Right lobe of liver (tissue), 4 donors: ENCODE results near the gene FAM236A.
"Not testable (repeated sequence)": the region's sequence is repeated elsewhere in the genome, so short reads cannot be mapped to it uniquely, and the experiment has no call there.

Experiments used
- POLR2A ChIP-seq: fragments of 450-650 bp; IDR thresholded peaks from one replicate; pipeline ENCODE4 v1.6.1; 2017; ENCODE audit warnings: antibody characterized with exemption, mild to moderate bottlenecking
- TF ChIP-seq, protein P1 (sequence below), 4 donors: fragments of 200-600 bp in 3 of 4; fragments of 450-650 bp in 1 of 4; IDR thresholded peaks; one replicate each; pipeline versions ENCODE4 v1.5.1 to v1.8.0; 2016 to 2022; ENCODE audit warnings: antibody characterized with exemption in 4 of 4, mild to moderate bottlenecking in 2 of 4
- donor health status: DM: no; HTN: no; CAD: no.
- donor health status: DM: no; HTN: no; CAD: no.
- donor health status: DM: no; HTN: yes; CAD: no.

DNA sequence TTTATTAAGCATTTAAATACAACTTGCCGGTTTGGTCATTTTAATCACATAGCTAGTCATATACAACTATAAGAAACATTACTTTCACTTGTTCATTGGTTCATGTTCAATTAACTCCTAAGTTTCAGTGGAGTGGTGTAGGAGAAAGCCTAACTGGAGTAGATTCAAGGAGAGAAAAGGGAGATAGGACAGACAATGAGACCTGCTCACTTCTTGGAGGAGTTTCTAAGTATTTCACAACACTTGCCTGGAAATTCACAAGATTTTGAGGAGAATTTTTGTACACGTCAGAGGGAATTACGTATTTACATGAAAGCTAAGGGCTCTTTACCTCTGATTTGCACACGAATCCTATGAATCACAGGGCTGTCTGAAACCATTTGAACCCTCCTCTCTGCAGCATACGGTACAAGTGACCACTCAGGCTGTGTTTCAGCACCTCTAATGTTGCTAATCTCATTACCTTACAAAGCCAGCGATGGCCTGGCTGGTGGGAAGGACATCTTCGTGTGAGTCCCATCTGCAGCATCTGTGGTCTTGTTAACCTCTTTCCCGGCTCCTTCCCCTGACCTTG is 1.0 kb upstream of the FAM236A start:
- TF ChIP-seq, protein P1, sequence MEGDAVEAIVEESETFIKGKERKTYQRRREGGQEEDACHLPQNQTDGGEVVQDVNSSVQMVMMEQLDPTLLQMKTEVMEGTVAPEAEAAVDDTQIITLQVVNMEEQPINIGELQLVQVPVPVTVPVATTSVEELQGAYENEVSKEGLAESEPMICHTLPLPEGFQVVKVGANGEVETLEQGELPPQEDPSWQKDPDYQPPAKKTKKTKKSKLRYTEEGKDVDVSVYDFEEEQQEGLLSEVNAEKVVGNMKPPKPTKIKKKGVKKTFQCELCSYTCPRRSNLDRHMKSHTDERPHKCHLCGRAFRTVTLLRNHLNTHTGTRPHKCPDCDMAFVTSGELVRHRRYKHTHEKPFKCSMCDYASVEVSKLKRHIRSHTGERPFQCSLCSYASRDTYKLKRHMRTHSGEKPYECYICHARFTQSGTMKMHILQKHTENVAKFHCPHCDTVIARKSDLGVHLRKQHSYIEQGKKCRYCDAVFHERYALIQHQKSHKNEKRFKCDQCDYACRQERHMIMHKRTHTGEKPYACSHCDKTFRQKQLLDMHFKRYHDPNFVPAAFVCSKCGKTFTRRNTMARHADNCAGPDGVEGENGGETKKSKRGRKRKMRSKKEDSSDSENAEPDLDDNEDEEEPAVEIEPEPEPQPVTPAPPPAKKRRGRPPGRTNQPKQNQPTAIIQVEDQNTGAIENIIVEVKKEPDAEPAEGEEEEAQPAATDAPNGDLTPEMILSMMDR (IDR thresholded peaks at IDR 0.05): not testable (repeated sequence)
- TF ChIP-seq POLR2A: not testable (repeated sequence)
